Measurements from ENCODE around the gene TSPAN5.

The TSPAN5 gene

GRCh38 chr4:98604723-98605122, 53.7 kb downstream of the TSPAN5 start:
- DNase-seq (ENCODE audit: low read depth in 1 of 2, low spot score in 1 of 2): no peak
- TF ChIP-seq REST (IDR thresholded peaks at IDR 0.05; ENCODE audit: insufficient replicate concordance, low read depth) (no peak), GABPA (IDR thresholded peaks at IDR 0.05; ENCODE audit: low read depth) (no peak), CTCF (IDR thresholded peaks at IDR 0.05; ENCODE audit: insufficient read depth, low read length) (no peak), POLR2AphosphoS5 (IDR thresholded peaks at IDR 0.05; ENCODE audit: low read depth) (no peak), SPI1 (IDR thresholded peaks at IDR 0.05; ENCODE audit: borderline replicate concordance, low read depth) (no peak)
- no peak overlapping the region for H3K27ac ChIP-seq (replicated peaks)
- no peak overlapping the region for H3K4me3 ChIP-seq (replicated peaks; ENCODE audit: insufficient read depth, low read length)
- H3K27me3 ChIP-seq (ENCODE audit: insufficient read depth, poor library complexity, severe bottlenecking): no peaks in the 10 kb centered on the region

DNA sequence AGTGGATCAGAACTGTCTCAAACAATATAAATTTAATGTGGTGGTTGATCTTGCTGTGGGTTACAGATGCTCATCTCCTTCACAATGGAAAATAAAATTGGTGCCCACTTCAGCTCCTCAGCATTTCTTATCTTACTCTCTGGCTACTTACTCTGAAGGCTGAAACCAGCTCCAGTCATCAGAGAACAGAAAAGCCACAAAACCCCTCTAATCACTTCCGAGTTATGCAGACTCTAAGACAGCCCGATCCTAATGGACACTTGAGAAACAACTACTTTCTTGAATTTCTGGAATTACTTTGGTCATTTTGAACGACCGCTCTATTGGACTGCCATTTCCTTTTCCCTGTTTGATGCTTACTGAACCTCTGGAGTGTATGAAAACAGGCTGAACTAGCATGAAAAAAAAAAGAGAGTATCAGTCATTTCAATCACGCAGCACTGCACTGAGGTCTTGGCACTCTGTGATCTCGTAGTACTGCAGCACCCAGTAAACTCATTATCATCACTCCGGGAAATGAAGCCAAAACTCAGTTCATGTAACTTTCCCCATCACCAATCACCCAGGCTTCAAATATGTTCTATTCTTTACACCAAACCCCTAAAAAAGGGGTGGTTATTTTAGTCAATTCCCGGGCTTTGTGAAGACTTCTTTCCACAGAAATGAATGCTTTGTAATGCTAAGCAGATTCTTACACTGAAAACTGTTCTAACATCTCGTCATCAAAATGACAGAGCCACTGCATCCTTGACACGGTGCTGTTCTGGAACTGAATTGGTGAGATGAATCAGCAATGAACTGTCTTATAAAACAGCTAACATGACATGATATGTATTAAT, 54.5 kb downstream of the TSPAN5 start:
- no peaks in the 10 kb centered on the region for H3K27me3 ChIP-seq (ENCODE audit: insufficient read depth, poor library complexity, severe bottlenecking)
- no peak for DNase-seq (ENCODE audit: low read depth in 1 of 2, low spot score in 1 of 2)
- no peak for TF ChIP-seq POLR2AphosphoS5 (IDR thresholded peaks at IDR 0.05; ENCODE audit: low read depth)
- no peak overlapping the region for H3K4me3 ChIP-seq (replicated peaks; ENCODE audit: insufficient read depth, low read length)
- H3K27ac ChIP-seq (replicated peaks): no peak overlapping the region

DNA sequence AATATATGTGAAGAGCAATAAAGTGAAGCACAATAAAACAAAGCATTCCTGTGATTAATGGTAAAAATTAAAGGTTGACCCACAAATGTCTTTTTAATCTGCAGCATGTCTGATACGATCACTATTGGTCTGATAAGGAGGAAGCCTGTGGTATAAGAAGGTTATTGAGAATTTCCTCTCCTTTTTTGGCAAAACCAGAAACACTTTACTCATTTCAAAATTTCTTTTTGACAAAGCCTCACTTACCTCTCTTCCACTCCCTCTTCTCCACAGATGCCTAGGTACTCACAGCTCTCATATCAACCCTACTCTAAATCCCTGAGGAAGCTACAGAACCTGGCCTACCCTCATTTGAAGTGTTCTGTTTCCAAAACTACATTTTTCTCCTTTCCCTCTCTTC, 56.1 kb downstream of the TSPAN5 start:
- DNase-seq (ENCODE audit: low read depth in 1 of 2, low spot score in 1 of 2): no peak
- no peaks in the 10 kb centered on the region for H3K27me3 ChIP-seq (ENCODE audit: insufficient read depth, poor library complexity, severe bottlenecking)
- H3K27ac ChIP-seq (replicated peaks): no peak overlapping the region
- H3K4me3 ChIP-seq (replicated peaks; ENCODE audit: insufficient read depth, low read length): no peak overlapping the region
- TF ChIP-seq CTCF (IDR thresholded peaks at IDR 0.05; ENCODE audit: insufficient read depth, low read length) (no peak), REST (IDR thresholded peaks at IDR 0.05; ENCODE audit: insufficient replicate concordance, low read depth) (no peak), SPI1 (IDR thresholded peaks at IDR 0.05; ENCODE audit: borderline replicate concordance, low read depth) (no peak), POLR2AphosphoS5 (IDR thresholded peaks at IDR 0.05; ENCODE audit: low read depth) (no peak), GABPA (IDR thresholded peaks at IDR 0.05; ENCODE audit: low read depth) (no peak)

- no peak overlapping the region for H3K4me3 ChIP-seq (replicated peaks; ENCODE audit: insufficient read depth, low read length)
- H3K27ac ChIP-seq (replicated peaks): no peak overlapping the region
- no peaks in the 10 kb centered on the region for H3K27me3 ChIP-seq (ENCODE audit: insufficient read depth, poor library complexity, severe bottlenecking)
- TF ChIP-seq GABPA (IDR thresholded peaks at IDR 0.05; ENCODE audit: low read depth): no peak
- no peak for TF ChIP-seq POLR2AphosphoS5 (IDR thresholded peaks at IDR 0.05; ENCODE audit: low read depth)
- TF ChIP-seq REST (IDR thresholded peaks at IDR 0.05; ENCODE audit: insufficient replicate concordance, low read depth): no peak
- no peak for TF ChIP-seq SPI1 (IDR thresholded peaks at IDR 0.05; ENCODE audit: borderline replicate concordance, low read depth)
- TF ChIP-seq CTCF (IDR thresholded peaks at IDR 0.05; ENCODE audit: insufficient read depth, low read length): no peak
- no peak for DNase-seq (ENCODE audit: low read depth in 1 of 2, low spot score in 1 of 2)
These were observed 56.7 kb downstream of the TSPAN5 start for GRCh38 chr4:98601708-98602107.

All from HL-60 (cell line).